Measurements from ENCODE around the gene JAKMIP1.
"Not testable (repeated sequence)": the region's sequence is repeated elsewhere in the genome, so short reads cannot be mapped to it uniquely, and the experiment has no call there.

Gene JAKMIP1

DNA sequence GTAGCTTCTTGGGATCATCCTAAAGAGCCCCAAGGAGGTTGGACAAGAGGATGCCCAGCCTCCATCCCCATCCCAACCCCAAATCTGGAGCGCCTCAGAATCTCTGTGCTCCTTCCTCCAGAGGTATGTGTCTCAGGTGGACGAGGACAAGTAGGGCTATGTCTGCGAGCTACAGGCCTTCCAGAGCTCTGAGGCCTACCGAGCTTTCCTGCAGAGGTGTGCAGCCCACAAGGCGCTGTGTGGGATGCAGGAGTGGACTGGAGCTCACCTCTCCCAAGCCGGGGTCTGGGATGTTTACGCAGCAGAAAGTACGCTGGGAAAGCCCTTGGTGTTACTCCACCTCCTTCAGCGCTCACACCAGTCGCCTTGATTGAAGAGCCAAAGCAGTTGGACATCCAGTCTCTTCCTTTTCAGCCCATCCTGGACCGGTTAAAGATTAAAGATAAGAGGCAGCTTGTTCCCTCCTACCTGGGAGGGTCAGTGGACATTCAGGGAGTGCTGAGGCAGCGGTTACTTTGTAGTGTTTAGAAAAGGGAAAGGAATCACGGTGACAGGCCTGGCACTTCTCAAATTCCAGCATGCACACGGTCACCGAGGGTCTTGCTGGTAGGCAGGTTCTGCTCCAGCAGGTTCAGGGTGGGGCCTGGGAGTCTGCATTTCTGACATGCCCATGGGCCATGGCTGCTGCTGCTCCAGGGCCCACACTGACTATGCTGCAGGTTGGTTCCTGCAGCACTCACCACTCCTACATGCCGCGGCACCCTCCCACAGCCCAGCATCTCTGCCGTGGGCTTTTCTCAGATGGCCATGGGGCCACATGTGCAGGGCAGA is 29.5 kb upstream of the JAKMIP1 start:
- no peak for DNase-seq

DNA sequence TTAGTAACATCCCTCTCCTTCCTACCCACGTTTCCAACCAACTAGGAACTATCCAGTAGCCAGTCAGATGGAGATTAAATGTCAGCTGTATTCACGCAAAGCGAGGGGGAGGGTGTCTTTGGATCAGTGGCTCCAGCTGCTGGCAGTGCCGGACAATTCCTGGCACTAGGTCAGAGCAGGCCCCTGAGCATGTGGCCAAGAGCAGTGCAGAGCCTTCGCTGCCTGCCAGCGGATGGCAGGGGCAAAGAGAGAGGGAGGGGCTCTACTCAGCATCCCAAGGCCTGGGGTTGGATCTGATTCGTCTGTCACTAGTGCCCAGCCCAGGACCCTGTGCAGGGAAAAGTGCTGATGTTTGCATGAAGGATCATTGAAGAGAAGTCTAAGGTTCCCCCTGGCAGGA is 28.7 kb upstream of the JAKMIP1 start:
- peak in 40 of 51 donors; percentile 15 to 87 (median 54) for DNase-seq

DNA sequence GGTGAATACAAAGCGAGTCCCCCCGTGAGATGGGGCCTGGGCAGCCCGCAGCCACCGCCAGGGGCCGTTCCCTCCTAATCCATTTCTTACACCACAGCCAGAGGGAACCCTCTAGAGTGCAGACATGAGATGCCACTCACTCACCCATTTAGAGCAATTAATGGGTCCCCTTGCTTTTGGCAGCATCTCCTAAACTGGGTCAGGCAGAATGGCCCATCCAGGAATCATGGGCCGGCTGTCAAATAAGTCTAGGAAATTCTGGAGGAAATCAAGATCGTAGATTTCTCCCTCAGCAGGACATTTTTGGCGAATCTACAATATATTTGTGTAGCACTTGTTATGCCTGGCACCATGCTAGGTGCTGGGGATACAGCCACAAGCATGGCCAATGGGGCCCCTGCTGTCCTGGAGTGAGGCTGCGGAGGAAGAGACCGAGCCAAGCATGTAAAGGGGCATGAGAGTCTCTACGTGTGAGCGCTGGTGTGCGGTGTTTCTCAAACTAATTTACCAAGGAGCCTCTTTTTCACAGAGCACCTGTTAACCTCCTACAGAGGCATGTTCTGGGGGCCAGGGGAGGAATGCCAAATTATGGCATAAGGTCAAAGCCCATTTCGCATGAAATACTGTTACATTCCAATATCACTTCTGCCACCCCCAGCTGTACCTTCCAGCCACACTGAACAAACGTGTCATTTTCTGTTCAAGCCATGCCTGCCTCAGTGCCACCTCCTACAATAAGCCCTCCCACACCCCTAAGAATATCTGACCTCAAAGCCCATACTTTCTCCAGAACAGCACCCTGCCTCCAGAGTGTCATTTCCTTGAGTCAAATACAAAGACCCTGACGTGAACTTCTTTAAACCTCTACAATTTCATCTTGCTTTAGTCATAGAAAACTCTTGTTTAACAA is 28.1 kb upstream of the JAKMIP1 start:
- DNase-seq = no peak

DNA sequence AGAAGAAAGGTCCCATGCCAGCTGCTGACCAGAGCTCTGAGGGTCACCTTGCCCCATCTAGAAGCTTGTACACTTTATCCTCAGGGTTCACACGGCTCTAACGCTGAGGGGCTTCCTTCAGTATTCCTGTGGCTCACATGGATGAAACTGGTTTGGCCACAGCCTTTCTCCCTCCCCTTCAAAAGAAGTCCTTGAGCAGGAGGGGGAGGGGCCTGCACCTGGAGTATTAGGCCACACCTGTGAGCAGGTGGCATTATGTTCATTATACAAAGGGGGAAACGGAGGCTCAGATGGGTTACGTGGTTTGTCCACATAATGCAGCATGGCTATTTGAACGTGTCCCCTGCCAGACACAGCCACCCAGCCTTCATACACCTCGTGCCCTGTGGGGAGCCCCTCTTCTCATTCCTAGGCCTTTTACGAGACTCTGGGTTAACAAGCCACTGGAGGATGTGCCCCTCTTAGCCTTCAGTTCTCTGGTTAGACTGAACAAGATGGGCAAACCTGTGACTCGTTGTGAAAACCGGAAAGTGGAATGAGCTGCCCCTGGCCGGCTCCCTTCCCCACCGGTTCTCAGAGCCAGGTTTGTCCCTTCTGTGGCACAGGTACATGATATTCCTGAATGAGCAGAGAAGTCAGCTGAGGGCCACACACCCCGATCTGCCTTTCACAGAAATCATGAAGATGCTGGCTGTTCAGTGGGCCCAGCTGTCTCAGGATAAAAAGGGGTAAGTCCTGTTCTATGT is 27.2 kb upstream of the JAKMIP1 start:
- DNase-seq = no peak

DNA sequence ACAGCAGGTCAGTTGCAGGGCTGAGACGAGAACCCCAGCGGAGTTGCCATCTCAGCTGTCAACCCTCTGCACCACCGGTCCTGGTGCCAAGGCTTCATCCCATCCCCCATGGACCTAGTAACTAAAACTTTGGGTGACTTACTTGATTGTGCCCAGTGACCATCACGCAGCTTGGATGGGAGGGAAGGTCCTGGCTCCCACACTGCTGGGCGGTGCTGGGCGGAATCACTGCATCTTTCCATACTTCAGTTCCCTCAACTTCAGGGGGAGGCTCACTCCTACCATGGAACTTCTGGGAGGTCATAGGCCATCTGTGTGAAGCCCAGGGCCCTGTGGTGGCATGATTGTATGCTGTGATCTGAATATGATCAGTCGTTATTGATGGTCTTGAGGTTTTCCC is 26.2 kb upstream of the JAKMIP1 start:
- no peak for DNase-seq

DNA sequence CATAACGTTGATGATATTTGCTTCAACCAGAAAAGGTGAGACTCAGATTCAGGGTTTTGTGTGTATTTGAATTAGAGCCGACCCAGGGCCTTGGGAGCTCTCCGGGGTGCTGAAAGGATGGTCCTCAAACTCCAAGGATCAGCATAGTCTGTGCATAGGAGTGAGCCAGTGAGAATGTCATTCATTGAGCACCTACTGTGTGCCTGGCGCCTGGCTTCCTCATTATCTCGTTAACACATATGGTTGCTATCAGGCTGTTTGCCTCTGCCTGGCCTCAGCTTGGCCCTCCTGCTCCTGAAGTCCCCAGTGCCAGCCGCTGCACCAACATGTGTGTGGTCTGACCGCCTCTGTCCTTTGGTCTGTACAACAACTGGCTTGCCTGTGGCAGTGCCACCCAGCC is 25.1 kb upstream of the JAKMIP1 start:
- no peak for DNase-seq

DNA sequence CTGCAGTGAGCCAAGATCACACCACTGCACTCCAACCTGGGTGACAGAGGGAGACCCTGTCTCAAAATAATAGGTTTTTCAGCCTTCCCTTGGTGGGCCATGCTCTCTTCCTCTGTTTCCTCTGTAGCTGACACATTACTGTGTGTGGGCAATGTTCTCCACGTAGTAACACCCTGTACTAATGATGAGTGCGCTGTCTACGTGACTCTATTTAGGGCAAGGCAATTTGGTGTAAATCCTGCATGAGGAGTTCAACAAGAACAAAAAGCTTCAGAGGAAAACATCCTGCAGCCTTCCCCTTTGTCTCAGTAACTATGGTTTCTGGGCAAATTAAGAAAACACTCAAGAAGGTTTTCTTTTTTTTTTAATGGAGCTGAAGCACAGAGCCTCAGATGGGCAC is 24.4 kb upstream of the JAKMIP1 start:
- DNase-seq = peak in 2 of 51 donors; percentile 11 to 66

DNA sequence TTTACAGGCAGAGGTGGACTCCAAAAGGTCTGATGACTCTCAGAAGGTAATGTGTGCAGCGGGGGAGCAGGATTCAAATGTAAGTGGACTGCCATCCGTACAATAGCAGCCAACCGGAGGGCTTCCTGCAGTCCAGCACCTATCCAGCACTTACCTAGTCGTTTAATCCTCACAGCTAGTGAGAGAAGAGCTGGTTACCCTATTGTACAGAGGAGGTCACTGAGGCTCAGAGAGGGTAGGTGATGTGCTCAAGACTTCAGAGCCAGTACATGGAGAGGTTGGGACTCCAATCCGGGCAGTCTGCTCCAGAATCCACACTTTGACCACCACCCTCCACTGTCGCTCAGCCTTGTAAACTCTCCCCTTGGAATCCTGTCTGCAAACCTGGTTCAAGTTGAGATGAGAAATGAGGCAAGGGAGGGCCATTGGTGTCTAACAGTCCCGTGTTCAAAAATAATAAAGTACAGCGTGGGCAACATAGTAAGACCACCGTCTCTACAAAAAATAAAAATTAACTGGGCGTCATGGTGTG is 22.5 kb upstream of the JAKMIP1 start:
- DNase-seq = peak in 18 of 51 donors; percentile 9 to 51 (median 28)

DNA sequence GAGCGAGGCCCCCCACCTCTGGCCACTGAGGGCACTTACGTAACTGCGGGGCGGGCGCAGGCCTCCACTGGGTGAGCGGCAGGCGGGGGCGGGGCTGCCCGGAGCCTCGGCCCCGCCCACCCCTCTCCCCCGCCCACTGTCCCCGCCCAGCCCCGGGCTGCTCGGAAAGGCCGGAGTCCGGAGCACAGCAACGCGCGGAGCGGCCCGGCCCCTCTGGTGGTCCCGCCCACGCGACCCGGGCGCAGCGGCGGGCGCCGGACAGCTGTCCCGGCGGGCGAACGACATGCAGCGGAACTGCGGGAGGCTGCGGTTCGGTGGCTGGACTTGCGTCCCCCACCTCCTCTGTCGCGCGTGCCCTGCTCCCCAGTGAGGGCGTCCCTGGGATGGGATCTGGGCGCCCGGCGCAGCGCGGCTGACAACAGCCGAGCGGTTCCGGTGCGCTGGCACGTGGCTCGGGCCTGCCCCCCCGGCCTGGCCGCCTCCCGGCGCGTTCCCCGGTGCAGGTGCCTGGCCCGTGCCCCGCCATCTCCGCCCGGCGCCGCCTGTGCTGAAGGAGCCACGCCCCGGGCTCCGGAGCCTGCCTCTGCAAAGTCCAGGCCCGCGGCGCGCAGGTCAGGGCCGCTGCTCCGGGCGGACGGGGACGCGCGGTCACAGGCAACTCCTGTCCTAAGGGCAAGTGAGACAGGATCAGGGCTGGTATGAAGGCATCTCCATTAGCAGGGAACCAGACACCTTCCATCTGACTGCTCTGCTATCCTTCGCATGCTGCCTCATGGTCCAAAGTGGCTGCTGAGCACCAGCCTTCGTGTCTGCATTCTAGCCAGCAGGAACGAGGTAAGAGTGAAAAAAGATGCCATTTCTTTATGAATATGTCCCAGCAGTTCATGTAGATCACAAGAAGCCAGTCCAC is 21.8 kb upstream of the JAKMIP1 start:
- DNase-seq = peak in 44 of 51 donors; percentile 7 to 84 (median 64)

DNA sequence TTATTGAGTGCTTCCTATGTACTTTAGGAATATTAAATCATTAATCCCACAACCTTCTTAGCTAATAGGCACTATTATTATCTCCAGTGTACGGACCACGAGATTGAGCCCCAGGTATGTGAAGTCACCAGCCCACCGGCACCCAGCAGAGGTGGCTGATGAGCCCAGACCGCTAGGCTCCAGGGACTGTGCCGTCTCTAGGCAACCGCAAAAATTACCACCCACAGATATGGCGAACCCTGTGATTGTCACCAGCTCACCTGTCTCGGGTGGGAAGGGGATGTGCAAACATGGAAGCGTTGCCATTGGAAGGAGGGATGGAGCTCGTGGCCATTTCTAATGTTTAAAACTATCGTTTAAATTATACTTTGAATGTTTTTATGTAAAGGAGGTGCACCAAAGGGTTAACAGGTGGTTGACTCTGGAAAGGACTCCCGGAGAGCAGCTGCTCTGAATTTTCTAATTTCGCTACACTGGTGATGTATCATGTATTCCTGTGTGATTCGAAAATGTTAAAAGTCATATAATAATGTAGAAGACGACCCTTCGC is 21.0 kb upstream of the JAKMIP1 start:
- DNase-seq = peak in 8 of 51 donors; percentile 22 to 81 (median 32)

DNA sequence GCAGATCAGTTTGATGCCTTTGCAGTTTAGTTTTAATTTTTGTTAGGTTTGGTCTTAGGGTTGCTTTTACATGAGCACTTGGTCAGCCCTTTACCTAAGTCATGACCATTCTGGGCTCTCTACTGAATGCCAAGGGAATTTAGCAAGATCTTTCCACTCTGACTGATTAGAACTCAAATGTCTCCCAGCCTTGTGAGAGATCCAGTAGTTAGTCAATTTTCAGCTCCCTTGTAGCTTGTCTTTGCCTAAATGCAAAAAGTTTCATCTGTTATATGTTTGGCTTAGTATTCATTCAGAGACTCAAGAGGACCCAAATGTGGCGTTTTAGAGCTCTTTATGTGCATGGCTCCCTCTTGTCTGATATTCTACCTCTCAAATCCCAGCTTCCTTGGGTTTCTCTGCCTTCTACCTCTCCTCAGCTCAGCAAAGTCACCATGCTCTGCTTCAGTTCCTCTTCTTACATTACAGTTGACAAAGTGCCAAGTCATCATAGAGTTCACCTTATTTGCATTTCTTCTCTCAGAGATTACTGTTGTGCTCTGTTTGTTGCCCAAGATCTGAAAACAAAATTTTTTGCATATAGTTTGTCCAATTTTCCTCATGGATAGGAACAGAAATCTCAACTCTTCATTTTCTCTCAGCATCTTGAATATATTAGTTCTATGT is 17.5 kb upstream of the JAKMIP1 start:
- no peak for DNase-seq

DNA sequence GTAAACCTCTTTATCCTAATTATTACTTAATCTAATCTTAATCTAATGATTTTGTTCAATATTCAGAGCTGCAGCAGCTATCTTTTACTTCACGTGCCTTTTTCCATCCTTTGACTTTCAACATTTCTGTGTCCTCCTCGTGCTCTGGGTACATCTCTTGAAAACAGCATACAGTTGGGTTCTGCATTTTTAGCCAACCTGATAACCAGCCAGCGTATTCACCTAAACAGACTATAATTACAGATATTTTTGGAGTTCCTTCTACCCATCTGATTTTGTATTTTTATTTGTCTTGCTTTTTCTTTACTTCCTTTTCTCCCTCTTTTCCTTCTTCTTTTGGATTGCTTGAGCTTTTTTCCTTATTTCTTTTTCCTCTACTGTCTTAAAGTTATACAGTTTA is 16.2 kb upstream of the JAKMIP1 start:
- no peak for DNase-seq

DNA sequence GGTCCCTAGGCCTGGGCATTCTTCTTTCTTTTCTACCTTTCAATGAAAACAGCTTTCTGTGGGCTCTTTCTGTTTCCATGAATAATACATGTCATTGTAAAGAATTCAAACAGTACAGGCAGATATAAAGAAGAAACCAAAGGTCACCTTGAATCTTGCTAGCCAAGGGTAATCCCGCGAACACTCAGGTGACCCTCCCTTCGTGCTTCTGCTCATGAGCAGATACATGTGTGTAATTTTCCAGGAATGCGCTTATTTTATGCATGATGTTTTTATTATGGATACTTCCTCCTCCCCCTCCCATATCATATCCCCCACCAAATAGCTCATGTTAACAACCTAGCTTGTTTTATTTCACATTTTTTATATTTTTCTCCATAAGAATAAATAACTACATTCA is 9.6 kb upstream of the JAKMIP1 start:
- no peak for DNase-seq

DNA sequence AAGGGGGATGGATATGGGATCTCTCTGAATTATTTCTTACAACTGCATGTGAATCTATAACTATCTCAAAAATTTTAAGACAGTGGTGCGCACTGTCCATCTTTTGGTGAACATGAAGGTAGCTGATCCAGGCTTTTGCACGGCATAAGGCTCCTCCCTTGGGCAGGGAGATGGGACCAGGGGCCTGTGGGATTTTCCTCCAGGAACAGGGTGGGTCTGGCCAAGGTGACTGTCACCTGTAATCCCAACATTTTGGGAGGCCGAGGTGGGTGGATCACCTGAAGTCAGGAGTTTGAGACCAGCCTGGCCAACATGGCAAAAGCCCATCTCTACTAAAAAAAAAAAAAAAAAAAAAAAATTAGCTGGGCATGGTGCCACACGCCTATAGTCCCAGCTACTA is 8.9 kb upstream of the JAKMIP1 start:
- not testable (repeated sequence) for DNase-seq

DNA sequence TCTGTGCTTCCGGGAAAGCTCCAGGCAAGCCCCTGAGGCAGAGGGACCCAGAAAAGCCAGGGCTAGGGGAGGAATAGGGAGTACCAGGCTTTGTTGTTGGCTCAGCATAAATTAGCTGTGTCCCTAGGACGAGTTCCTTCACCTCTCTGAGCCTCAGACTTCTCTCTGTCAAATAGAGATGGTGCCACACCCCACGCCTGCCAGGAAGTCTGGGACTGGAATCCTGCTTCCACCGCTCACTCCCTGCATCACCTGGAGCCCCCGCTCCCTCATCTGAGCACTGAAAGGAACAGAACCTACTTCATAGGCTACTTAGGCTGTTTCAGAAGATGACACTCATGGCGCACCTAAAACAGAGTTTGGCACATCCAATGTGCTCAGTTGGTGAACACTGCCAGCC is 8.1 kb upstream of the JAKMIP1 start:
- no peak for DNase-seq

DNA sequence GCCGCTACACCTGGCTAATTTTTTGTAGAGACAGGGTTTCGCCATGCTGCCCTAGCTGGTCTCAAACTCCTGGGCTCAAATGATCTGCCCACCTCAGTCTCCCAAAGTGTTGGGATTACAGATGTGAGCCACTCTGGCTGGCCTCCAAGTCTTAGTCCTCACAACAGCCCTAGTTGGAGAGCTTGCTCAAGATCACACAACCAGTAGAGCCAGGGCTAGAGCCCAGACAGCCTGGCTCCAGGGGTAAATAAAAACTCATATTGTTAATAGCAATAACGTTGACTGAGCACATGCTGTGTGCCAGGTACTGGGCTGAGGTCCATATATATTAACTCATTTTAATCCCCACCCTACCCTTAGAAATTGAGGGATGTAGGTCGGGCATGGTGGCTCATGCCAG is 7.3 kb upstream of the JAKMIP1 start:
- no peak for DNase-seq

DNA sequence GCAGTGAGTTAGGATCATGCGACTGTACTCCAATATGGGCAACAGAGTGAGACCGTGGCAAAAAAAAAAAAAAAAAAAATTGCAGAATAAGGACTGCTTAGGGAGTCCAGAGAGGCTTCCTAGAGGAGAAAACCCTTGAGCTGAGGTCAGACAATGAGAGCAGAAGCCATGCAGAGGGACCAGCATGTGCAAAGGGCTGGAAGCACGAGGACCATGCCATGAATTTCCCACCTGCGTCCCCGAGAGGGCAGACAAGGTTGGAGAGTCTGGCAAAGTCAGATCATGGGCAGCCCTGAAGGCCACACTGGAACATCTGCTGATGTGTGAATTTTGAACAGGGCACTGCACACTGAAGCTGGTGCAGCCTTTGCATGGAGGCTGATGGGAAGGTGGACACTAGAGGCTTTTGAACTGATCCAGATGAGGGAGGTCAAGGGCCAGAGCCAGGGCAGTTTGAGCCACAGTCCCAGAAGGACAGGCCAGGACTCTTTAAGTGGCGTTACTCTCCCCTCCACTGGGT is 6.5 kb upstream of the JAKMIP1 start:
- DNase-seq = no peak

DNA sequence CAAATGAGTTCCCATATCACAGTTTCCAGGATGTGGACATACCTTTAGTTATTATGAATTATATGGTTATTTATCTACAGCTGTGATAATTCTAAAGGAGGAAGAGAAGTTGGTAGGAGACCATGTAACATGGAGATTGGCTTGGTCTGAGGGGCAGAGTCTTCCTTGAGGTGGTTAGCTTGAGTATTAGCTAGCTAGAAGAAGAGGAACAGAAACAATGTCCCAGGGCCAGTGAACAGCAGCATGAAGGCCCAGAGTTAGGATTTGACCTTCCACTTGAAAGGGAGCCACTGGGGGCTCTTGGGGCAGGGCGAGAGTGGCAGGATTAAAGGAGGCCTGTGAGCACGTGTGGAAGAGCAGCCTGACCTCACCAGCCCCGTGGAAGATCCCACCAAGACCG is 5.6 kb upstream of the JAKMIP1 start:
- DNase-seq = no peak

DNA sequence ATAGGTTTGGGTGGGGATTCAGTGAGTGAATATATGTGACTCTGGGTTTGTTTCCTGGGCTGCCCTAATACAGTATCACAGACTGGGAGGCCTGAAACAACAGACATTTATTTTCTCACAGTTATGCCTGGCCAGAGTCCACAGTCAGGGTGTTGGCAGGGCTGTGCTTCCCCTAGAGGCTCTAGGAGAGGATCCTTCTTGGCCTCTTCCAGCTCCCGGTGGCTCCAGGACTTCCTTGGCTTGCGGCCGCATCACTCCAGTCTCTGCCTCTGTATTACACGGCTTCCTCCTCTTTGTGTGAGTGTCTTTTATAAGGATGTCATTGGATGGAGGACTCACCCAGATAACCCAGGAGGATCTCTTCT is 5.2 kb upstream of the JAKMIP1 start:
- no peak for DNase-seq
